HG03469 (cell line): ENCODE results near the gene LHB.
"Not testable (repeated sequence)": the region's sequence is repeated elsewhere in the genome, so short reads cannot be mapped to it uniquely, and the experiment has no call there.

ENCODE experiments used
- ATAC-seq: cut with Tn5 transposase; IDR thresholded peaks from one replicate; pipeline ENCODE4 v1.9.1; 2021; ENCODE audit warnings: mild to moderate bottlenecking, moderate library complexity, moderate number of reproducible peaks; ENCODE audit not compliant: unreplicated experiment

Gene LHB

DNA sequence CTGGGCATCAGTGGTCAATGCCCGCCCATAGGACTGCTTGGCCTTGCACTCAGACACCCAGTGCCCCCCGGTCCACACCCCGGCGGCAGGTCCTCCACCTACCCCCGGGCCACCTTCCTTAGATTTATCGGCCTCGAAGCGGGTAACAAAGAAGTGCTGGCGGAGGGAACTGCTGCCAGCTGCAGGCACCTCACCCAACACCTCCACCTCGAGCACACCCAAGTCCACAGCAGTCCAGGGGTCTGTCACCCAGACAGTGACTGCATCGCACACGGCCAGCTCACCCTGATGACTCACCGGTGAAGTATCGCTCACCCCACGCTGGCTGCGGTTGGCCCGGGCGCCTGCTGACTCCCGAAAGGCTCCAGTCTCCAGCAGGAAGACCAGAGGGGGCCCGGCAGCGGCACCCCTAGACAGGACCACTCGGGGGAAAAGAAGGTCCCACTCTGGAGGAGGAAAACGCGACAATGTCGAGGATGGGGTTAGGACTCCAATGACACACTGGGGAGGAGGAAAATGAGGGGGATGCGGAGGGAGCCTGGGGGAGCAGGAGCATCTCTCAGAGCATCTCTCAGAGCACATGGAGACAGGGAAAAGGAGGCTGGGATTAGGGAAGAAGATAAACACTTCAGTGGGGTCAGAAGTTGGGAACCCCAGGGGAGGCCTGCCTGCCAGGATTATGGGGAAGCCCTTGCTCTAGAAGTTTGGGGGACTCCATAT lies 21.8 kb upstream of the LHB start:
- ATAC-seq = not testable (repeated sequence)

- ATAC-seq = not testable (repeated sequence)
These were observed 21.2 kb upstream of the LHB start for GRCh38 chr19:49038111-49038510.

GRCh38 chr19:49036815-49037214 lies 19.9 kb upstream of the LHB start, which contains the start of gene CGB1:
Gene CGB1, minus strand, starts transcription at chr19:49036895. Its CDS starts 184 bp downstream, at chr19:49036711.
- not testable (repeated sequence) for ATAC-seq

- ATAC-seq = not testable (repeated sequence)
These were observed 14.9 kb upstream of the LHB start, which contains the start of gene CGB2 for GRCh38 chr19:49031642-49032301. Gene CGB2, plus strand, starts transcription at chr19:49031890. Its CDS starts 206 bp downstream, at chr19:49032096.

- not testable (repeated sequence) for ATAC-seq
These were observed 13.4 kb upstream of the LHB start for GRCh38 chr19:49030323-49030722.

DNA sequence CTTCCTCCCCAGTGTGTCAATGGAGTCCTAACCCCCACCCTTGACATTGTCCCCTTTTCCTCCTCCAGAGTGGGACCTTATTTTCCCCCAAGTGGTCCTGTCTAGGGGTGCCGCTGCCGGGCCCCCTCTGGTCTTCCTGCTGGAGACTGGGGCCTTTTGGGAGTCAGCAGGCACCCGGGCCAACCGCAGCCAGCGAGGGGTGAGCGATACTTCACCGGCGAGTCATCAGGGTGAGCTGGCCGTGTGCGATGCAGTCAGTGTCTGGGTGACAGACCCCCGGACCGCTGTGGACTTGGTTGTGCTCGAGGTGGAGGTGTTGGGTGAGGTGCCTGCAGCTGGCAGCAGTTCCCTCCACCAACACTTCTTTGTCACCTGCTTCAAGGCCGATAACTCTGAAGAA lies 12.9 kb upstream of the LHB start:
- not testable (repeated sequence) for ATAC-seq

- ATAC-seq = not testable (repeated sequence)
These were observed 11.8 kb upstream of the LHB start for GRCh38 chr19:49028686-49029085.

- not testable (repeated sequence) for ATAC-seq
These were observed 8.7 kb upstream of the LHB start for GRCh38 chr19:49025599-49025998.

DNA sequence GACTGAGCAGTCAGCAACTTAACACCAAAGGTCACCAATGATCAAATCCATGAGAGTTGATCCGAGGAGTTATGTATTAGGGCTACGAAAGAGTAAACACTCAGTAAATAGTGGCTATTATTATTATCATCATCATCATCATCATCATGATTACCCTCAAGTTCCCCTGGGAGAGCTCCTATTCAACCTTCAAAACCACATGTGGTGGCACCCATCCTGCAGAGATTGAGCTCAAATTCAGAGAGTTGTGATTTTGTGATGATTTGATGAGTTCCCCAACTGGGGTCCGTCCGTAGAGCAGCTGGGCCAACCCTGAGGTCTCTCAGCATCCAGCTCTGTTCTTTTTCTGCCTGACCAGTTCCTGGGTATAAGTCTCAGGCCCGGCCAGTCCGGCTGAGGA lies 8.2 kb upstream of the LHB start:
- not testable (repeated sequence) for ATAC-seq

DNA sequence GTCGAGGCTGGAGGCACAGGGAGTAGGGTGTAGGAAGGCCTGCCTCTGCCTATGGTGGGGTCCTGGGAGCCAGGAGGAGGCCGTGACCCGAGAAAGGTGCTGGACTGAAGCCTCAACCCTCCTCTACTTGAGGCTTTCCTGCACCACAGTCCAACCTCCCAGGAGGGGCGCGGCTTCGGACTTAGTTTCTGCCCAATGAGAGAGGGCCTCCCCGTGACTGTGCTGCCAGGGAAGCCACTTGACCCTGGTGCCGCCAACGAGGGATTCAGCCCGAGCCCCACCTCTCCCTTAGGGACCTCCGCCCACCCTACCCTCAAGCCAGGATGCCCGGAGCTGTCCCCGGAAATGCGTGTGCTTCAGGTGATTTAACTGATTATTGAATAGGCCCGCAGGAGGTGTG lies 7.3 kb upstream of the LHB start, which contains the start of gene CGB3:
TSS of gene CGB3 (minus strand) at position 101 of the 400 bp plus-strand sequence. CDS start 362 bp downstream, outside the sequence.
- not testable (repeated sequence) for ATAC-seq

GRCh38 chr19:49022116-49022515 lies 5.2 kb upstream of the LHB start:
- no peak for ATAC-seq

GRCh38 chr19:49020931-49021895 lies 4.3 kb upstream of the LHB start:
- ATAC-seq = no peak

GRCh38 chr19:49020342-49020741 lies 3.5 kb upstream of the LHB start:
- no peak for ATAC-seq

DNA sequence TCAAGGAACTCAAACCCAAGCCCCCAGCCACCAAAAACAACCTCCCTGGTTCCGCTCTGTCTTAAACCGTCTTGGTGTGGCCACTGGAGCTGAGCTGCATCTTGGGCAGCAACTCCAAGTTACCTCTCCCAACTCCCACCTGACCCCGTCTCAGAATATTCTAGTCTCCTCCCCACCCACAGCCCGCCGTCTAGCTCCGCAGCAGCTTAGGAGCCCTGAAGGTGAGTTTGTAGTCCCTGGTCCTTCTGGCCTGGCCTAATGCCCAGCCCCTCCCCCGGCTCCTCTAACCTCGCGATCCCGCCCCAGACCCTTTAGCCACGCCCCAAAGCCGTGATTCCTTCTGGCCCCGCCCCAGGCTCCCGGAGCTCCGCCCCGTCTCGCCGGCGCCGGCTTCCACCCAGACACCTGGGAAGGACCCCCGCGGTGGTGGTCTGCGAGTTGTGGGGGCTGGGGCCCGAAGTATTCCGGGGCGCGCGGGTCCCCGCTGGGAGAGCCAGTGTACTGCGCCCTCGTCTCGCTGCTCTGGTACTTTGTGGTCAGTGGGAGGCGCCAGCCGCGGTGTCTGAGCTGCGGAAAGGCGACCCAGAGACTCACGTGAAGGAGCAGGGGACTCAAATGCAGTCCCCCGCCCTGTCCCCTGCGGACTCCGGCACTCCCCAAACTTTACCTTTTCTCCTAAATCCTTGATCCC lies 2.5 kb upstream of the LHB start:
- ATAC-seq = no peak

DNA sequence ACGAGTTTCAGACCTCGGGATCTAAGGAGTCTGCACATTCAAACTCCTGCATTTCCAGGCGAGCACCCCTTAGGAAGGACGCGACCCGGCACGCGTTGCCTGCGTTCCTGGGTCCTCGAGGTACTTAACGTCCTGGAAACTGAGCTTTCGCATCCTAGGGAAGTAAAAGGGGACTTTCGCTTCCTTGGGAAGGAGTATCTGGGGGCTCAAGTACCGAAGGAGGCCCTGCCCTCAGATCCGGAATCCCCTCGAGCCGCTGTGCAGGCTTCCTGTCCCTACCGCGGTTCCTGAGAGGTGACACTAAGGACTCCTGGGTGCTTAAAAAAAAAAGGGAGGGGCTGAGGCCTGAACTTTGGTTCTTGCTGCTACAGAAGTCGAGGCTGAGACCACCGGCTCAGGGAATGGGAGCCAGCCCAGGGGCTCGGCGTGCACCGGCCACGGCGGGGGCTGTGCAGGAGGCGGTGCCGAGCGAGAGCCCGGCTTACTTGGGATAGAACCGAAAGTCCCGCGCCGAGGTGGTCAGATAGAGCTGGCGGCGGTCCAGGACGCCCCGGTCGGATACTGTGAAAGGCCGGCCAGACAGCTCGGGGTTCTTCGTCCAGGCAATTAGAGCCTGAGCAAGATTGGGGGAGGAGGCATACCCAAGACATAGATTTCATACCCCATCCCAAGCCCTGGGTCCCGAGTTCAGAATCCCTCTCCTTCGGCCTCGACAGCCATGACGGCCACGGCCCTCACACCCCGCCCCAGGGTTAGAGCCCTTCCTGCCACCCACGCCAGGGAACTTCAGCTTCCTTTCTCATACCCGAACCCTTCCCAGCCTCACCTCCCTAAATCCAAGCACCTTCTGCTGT lies 1.7 kb upstream of the LHB start:
- ATAC-seq = not testable (repeated sequence)

GRCh38 chr19:49017666-49018351 lies 918 bp upstream of the LHB start:
- ATAC-seq = no peak

GRCh38 chr19:49016067-49016839 lies 638 bp downstream of the LHB start:
- no peak for ATAC-seq

GRCh38 chr19:49014870-49015255 lies 2.0 kb downstream of the LHB start:
- ATAC-seq = no peak
